Activated CD8-positive, alpha-beta memory T cell treated with anti-CD3 and anti-CD28 coated beads, Interleukin-2, amount 10 ng/mL, durations not matched to agents 7 days and 5 days (primary cell): ENCODE measurements around the gene VPS33B. TPM values are rescaled to one million over a fixed set of nuclear protein-coding genes. Genes with fewer than 3 reads are reported as not detected.

Experiments used
- ATAC-seq: fragments of 150-1000 bp; cut with Tn5 transposase; one replicate; pipeline ENCODE4 v1.10.0; 2021; ENCODE audit warnings: moderate library complexity
- CTCF ChIA-PET: fragments of 350-600 bp; sonication (Branson Sonifier 250); formaldehyde crosslinking; loops from one replicate; lab custom pipeline; 2021; ENCODE audit warnings: antibody characterized with exemption; lab: Charles Lee
- DNase-seq: peaks from one replicate; pipeline ENCODE4 v3.0.0-alpha.2; 2020
- H3K27ac Mint-ChIP-seq: one replicate; pipeline ENCODE4 v1.8.0; 2021; ENCODE audit warnings: mild to moderate bottlenecking, mixed read lengths
- H3K27me3 Mint-ChIP-seq: one replicate; pipeline ENCODE4 v1.8.0; 2021; ENCODE audit warnings: mixed read lengths
- H3K36me3 Mint-ChIP-seq: one replicate; pipeline ENCODE4 v1.8.0; 2021; ENCODE audit warnings: mild to moderate bottlenecking, mixed read lengths
- H3K4me1 Mint-ChIP-seq: one replicate; pipeline ENCODE4 v1.8.0; 2021; ENCODE audit warnings: mixed read lengths
- H3K4me3 Mint-ChIP-seq: one replicate; pipeline ENCODE4 v1.8.0; 2021; ENCODE audit warnings: mild to moderate bottlenecking, moderate library complexity, mixed read lengths
- H3K9me3 Mint-ChIP-seq: one replicate; pipeline ENCODE4 v1.8.0; 2022; ENCODE audit warnings: low read depth, mixed read lengths
- total RNA-seq, 2 experiments: library from RNA; stranded (reverse); gene quantifications; one replicate each; pipeline ENCODE4 v1.2.3, GENCODE V29; 2021

Gene VPS33B
- total RNA-seq, 2 experiments from 2014 or later: 19.5 to 24.1 TPM

DNA sequence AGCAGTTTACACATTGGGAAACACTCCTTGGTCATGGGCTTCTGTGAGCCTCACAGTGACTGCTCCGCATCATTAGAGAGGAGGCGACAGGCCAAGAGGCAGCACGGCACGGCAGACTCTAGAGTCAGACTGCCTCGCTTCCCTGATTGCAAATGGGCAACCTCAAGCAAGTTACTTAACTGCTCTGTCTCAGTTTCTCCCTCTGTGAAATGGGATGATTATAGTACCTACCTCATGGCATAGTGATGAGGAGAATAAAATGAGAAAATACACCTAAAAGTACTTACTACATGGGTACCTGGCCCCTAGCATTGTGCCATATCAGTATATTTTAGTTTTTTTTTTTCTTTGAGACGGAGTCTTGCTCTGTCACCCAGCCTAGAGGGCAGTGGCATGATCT lies 71.7 kb downstream of the VPS33B start:
- Mint-ChIP-seq H3K27ac (no peak overlapping the region), H3K4me3 (no peak overlapping the region), H3K27me3 (no peaks in the 10 kb centered on the region), H3K9me3 (no peaks in the 10 kb centered on the region), H3K4me1 (peaks cover 12% of the 10 kb centered on the region), H3K36me3 (peaks cover 47% of the 10 kb centered on the region)
- ATAC-seq (no peak), DNase-seq (no peak)
- CTCF ChIA-PET: no interaction called here

DNA sequence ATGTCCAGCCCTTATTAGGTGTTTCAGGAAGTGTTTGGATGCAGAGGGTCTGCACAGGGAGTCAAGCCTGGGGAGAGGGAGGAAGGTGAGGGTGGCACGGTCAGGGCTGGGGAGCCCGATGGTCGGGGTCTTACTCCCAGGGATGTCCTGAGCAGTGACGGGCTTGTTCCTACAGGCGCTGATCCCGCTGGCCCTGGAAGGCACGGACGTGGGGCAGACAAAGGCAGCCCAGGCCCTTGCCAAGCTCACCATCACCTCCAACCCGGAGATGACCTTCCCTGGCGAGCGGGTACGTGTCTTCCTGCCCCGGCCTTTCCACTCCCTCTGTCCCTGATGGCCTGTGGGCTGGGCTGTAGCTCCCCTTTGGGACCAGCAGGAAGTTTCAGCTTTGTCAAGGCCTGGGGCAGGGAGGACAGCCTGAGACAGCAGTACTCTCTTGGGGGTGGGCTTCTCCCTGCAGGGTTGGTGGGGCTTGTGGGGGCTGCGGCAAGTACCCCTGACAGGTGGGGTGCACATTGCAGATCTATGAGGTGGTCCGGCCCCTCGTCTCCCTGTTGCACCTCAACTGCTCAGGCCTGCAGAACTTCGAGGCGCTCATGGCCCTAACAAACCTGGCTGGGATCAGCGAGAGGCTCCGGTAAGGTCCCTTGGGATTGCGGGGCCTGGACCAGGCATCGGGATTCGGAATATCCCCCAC lies 72.3 kb downstream of the VPS33B start:
- CTCF ChIA-PET: no interaction called here

More for the DNA sequence above, 72.3 kb downstream of the VPS33B start:
- no peak for ATAC-seq
- Mint-ChIP-seq H3K4me3 (no peak overlapping the region), H3K27ac (no peak overlapping the region), H3K4me1 (peaks cover 11% of the 10 kb centered on the region), H3K9me3 (no peaks in the 10 kb centered on the region), H3K27me3 (no peaks in the 10 kb centered on the region), H3K36me3 (peaks cover 47% of the 10 kb centered on the region)
- no peak for DNase-seq

Other genes starting within 250 kb of the VPS33B start
- 100 to 1,000 TPM; 487 to 625 TPM for gene FURIN, start 154.0 kb downstream of the VPS33B start, total RNA-seq
- gene FES, start 138.1 kb downstream of the VPS33B start, total RNA-seq: 10 to 100 TPM; 55.7 to 61.2 TPM
- 100 to 1,000 TPM; 174 to 183 TPM for gene MAN2A2, start 119.3 kb downstream of the VPS33B start, total RNA-seq
- 10 to 100 TPM; 33.2 to 39.3 TPM for gene HDDC3, start 90.0 kb downstream of the VPS33B start, total RNA-seq
- gene UNC45A, start 87.3 kb downstream of the VPS33B start, total RNA-seq: 10 to 100 TPM; 76.3 to 84.4 TPM
- 10 to 100 TPM; 35.4 to 50.1 TPM for gene RCCD1, start 67.7 kb downstream of the VPS33B start, total RNA-seq
- 100 to 1,000 TPM; 152 to 208 TPM for gene PRC1, start 28.1 kb downstream of the VPS33B start, total RNA-seq
- gene SV2B, start 77.7 kb upstream of the VPS33B start, total RNA-seq: not detected